ENCODE measurements around the gene MYL9. TPM values are rescaled to one million over a fixed set of nuclear protein-coding genes. Genes with fewer than 3 reads are reported as not detected.
"Not testable (repeated sequence)": the region's sequence is repeated elsewhere in the genome, so short reads cannot be mapped to it uniquely, and the experiment has no call there.

MYL9 gene
- total and polyA plus RNA-seq, 2 donors (not counting 3 experiments of a cell fraction or from before 2014, with no cell fraction given): 41.7 to 116 TPM

DNA sequence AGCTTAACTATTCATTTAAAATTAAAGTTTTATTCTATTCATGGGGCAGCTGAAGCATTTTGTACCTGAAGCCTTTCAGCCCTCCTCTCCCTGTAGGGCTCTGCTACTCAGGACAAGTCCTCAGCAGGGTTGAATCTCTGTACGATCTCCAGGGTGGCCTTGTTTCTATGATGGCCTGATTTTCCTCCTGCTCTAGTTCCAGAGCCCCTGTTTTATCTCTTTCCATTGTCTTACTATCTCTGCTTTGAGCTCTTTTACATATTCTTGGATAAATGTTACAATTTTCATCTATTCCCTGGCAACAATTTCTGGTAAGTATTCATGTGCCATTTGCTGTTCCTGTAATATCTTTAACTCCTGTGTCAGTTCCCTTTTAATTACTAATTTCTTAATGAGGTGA, 19.8 kb upstream of the MYL9 start:
- DNase-seq (ENCODE audit: low read depth, low spot score) (no peak), FAIRE-seq (no peak)
- dilution Hi-C loops (cut with MboI; ENCODE audit: extremely low pct_ligation_motif_present, low sequenced_read_pairs): no loop called here
- TF ChIP-seq POLR2AphosphoS5 (IDR thresholded peaks at IDR 0.05; ENCODE audit: insufficient read depth, low read depth, low read length): no peak
- Histone ChIP-seq H2AFZ (ENCODE audit: low read depth, low read length) (no peak overlapping the region), H3K27ac (ENCODE audit: insufficient read depth, low read depth, low read length) (no peak overlapping the region), H3K36me3 (ENCODE audit: control insufficient read depth in 2 of 2, extremely low read depth in 1 of 2, insufficient read depth in 2 of 2, low read length in 2 of 2) (peaks cover 13 to 19% of the 10 kb centered on the region in 2 experiments), H3K4me2 (ENCODE audit: insufficient read depth, low read length) (no peak overlapping the region), H3K9me3 (replicated peaks; ENCODE audit: control insufficient read depth, insufficient read depth, low read length) (no peaks in the 10 kb centered on the region), H4K20me1 (replicated peaks; ENCODE audit: control insufficient read depth, extremely low read depth, insufficient read depth, low read length) (no peaks in the 10 kb centered on the region), H3K4me1 (ENCODE audit: control insufficient read depth, extremely low read depth, insufficient read depth, low read length) (peaks cover 7% of the 10 kb centered on the region), H3K79me2 (ENCODE audit: control insufficient read depth, insufficient read depth, low read length) (peaks cover 3% of the 10 kb centered on the region), H3K27me3 (ENCODE audit: control insufficient read depth in 2 of 2, insufficient read depth in 2 of 2, low read length in 2 of 2) (no peaks in the 10 kb centered on the region), H3K4me3 (replicated peaks in 1 of 3; ENCODE audit: insufficient read depth in 1 of 3, low read depth in 1 of 3, low read length in 3 of 3) (no peak overlapping the region), H3K9me1 (replicated peaks; ENCODE audit: control insufficient read depth, extremely low read depth, insufficient read depth, low read length) (no peaks in the 10 kb centered on the region), H3K9ac (replicated peaks; ENCODE audit: extremely low read depth, insufficient read depth, low read length) (no peak overlapping the region)
- BruUV-seq (replicated peaks): no TSS peak
- ChIA-PET CTCF (interaction anchor here (0.6 to 1.0 kb wide), 2 partner anchors 9 to 36 kb away, joined by 3 to 4 read pairs; no protein-coding TSS in a partner anchor), POLR2A (no interaction called here)
- intact Hi-C loops (cut with micrococcal nuclease): no loop called here

DNA sequence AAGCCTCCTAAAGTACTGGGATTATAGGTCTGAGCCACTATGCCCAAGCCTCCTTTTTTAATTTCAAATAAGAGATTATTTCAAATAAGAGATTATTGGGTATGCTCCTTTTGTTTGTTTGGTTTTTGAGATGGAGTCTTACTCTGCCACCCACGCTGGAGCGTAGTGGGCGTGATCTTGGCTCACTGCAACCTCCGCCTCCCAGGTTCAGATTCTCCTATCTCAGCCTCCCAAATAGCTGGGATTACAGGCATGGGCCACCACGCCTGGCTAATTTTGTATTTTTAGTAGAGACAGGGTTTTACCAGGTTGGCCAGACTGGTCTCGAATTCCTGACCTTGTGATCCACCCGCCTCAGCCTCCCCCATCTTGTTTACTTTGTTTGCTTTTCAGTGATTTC, 18.9 kb upstream of the MYL9 start:
- H3K9ac ChIP-seq (replicated peaks; ENCODE audit: extremely low read depth, insufficient read depth, low read length); H3K79me2 ChIP-seq (ENCODE audit: control insufficient read depth, insufficient read depth, low read length); H3K4me2 ChIP-seq (ENCODE audit: insufficient read depth, low read length); H3K27me3 ChIP-seq (ENCODE audit: control insufficient read depth in 2 of 2, insufficient read depth in 2 of 2, low read length in 2 of 2); H3K9me3 ChIP-seq (replicated peaks; ENCODE audit: control insufficient read depth, insufficient read depth, low read length); H3K4me1 ChIP-seq (ENCODE audit: control insufficient read depth, extremely low read depth, insufficient read depth, low read length); H3K4me3 ChIP-seq (replicated peaks in 1 of 3; ENCODE audit: insufficient read depth in 1 of 3, low read depth in 1 of 3, low read length in 3 of 3); intact Hi-C loops (cut with micrococcal nuclease); POLR2A ChIA-PET; DNase-seq (ENCODE audit: low read depth, low spot score); H2AFZ ChIP-seq (ENCODE audit: low read depth, low read length); H4K20me1 ChIP-seq (replicated peaks; ENCODE audit: control insufficient read depth, extremely low read depth, insufficient read depth, low read length); BruUV-seq (replicated peaks); H3K27ac ChIP-seq (ENCODE audit: insufficient read depth, low read depth, low read length); dilution Hi-C loops (cut with MboI; ENCODE audit: extremely low pct_ligation_motif_present, low sequenced_read_pairs); FAIRE-seq; H3K9me1 ChIP-seq (replicated peaks; ENCODE audit: control insufficient read depth, extremely low read depth, insufficient read depth, low read length): not testable (repeated sequence)
- CTCF ChIA-PET: interaction anchor here (0.6 kb wide), 1 partner anchor 678 kb away, joined by 3 read pairs; no protein-coding TSS in a partner anchor
- peaks cover 16 to 27% of the 10 kb centered on the region in 2 experiments for H3K36me3 ChIP-seq (ENCODE audit: control insufficient read depth in 2 of 2, extremely low read depth in 1 of 2, insufficient read depth in 2 of 2, low read length in 2 of 2)
